ENCODE results near the gene NUP214.
"Not testable (repeated sequence)": the region's sequence is repeated elsewhere in the genome, so short reads cannot be mapped to it uniquely, and the experiment has no call there.

Gene NUP214

DNA sequence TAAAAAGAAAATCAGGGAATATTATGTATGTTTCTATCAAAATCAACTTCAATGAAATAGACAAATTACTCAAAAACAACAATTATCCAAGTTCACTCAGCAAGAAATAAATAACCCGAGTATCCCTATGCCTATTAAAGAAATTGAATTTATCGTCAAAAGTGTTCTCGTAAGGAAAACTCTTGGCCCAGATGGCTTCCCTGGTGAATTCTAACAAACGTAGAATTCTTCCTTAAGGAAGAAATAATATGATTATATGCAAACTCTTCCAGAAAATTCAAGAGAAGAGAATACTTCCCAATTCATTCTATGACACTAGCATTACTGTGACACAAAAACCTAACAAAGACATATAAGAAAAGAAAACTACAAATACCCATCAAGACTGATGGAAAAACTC is 121.2 kb downstream of the NUP214 start:
- no peak overlapping the region for H3K4me3 Mint-ChIP-seq
- no peaks in the 10 kb centered on the region for H3K36me3 Mint-ChIP-seq (ENCODE audit: low read depth)
- no peaks in the 10 kb centered on the region for H3K9me3 Mint-ChIP-seq
- no peaks in the 10 kb centered on the region for H3K27me3 Mint-ChIP-seq
- DNase-seq: no peak
- H3K27ac Mint-ChIP-seq: no peak overlapping the region
- peaks cover 2% of the 10 kb centered on the region for H3K4me1 Mint-ChIP-seq (ENCODE audit: low read depth)

DNA sequence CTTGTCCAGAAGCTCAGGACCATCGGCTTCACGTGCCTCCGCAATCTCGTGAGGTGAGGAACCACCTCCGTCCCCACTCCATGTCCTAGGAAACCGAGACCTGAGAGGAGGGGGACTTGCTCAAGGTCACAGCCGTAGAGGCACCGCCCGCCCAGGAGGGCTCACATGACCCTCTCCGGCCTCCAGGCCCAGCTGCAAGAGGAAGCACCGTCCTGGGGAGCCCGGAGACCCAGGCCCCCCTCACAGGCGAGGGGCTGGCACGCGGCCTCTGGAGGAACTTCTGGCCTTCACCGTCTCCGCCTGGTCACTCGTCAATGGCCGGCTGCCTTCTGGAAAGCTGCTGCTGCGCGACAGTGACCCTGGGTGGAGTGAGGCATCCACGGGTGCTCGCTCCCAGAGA is 126.7 kb downstream of the NUP214 start:
- DNase-seq: no peak
- H3K4me3 Mint-ChIP-seq: peak overlapping the region; percentile 76
- no peaks in the 10 kb centered on the region for H3K27me3 Mint-ChIP-seq
- H3K9me3 Mint-ChIP-seq: no peaks in the 10 kb centered on the region
- peaks cover 2% of the 10 kb centered on the region for H3K36me3 Mint-ChIP-seq (ENCODE audit: low read depth)
- no peak overlapping the region for H3K27ac Mint-ChIP-seq
- H3K4me1 Mint-ChIP-seq (ENCODE audit: low read depth): peaks cover 45% of the 10 kb centered on the region

DNA sequence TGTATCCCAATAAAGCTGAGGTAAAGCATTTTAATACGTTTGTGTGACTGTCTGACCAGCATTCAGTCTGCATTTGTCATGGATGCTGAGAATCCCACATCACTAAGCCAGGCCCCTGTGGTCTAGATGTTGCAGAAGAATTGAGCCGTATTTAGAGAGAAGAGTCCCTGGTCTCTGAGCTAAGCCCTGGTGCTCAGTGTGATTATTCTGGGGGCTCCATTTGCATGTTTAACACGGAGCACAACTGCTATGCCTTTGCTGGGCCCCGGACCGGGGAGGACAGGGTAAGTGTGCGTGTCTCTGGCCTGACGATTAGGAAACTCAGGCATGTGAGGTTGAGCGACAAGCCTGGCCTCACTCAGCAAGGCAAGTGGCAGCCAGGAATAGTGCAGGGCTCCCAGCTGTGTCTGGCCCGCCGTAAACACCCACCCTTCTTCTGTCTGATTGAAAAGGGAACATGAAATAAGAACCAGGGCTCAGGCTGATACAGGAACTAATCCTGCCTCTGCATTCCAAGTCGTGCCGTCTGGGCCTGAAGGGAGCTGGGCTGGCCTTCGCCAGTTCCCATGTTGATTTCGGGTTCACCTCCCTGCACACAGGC is 128.6 kb downstream of the NUP214 start:
- DNase-seq: no peak
- H3K27me3 Mint-ChIP-seq: no peaks in the 10 kb centered on the region
- peak overlapping the region; percentile 59 for H3K27ac Mint-ChIP-seq
- no peaks in the 10 kb centered on the region for H3K9me3 Mint-ChIP-seq
- peaks cover 57% of the 10 kb centered on the region for H3K4me1 Mint-ChIP-seq (ENCODE audit: low read depth)
- peak overlapping the region; percentile 76 for H3K4me3 Mint-ChIP-seq
- H3K36me3 Mint-ChIP-seq (ENCODE audit: low read depth): peaks cover 19% of the 10 kb centered on the region

DNA sequence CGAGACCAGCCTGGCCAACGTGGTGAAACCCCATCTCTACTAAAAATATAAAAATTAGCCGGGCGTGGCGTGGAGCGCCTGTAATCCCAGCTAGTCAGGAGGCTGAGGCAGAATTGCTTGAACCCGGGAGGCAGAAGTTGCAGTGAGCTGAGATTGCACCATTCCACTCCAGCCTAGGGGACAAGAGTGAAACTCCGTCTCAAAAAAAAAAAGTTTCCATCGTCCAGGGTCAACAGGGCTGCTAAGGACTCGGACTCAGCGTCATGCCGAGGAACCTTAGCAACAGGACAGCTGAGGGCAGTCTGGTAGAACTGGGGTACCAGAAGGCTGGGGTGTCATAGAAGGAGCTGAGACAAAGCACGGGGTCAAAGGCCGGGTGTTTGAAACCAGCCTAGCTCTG is 129.2 kb downstream of the NUP214 start:
- DNase-seq: no peak
- peak overlapping the region; percentile 67 for H3K27ac Mint-ChIP-seq
- H3K4me3 Mint-ChIP-seq: no peak overlapping the region
- H3K9me3 Mint-ChIP-seq: no peaks in the 10 kb centered on the region
- no peaks in the 10 kb centered on the region for H3K27me3 Mint-ChIP-seq
- peaks cover 59% of the 10 kb centered on the region for H3K4me1 Mint-ChIP-seq (ENCODE audit: low read depth)
- peaks cover 25% of the 10 kb centered on the region for H3K36me3 Mint-ChIP-seq (ENCODE audit: low read depth)

DNA sequence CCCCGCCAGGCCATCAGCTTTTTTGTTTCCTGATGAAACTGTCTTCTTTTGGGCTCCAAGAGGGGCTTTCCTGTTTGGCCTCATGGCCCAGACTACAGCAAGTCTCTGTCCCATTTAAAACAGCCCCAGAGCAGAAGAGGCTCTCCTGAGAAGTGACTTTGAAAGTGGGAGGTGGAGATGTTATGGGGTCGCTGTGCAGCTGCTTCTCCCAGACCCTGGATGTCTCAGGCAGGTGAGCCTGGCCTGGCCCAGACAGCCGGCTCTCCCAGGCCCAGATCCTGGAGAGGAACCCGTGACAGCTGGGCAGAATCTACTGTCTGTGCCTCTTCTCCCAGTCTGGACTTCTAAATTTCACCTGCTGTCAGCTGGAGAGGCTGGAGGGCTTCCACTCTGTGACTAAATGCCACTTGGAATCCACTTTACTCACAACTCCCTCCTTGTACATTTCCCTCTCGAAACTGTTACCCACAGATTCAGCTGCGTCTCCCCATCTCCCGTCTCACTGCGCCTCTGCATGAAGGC is 130.4 kb downstream of the NUP214 start:
- H3K36me3 Mint-ChIP-seq (ENCODE audit: low read depth): peaks cover 36% of the 10 kb centered on the region
- peak overlapping the region; percentile 97 for H3K27ac Mint-ChIP-seq
- peak overlapping the region; percentile 84 for H3K4me3 Mint-ChIP-seq
- H3K27me3 Mint-ChIP-seq: no peaks in the 10 kb centered on the region
- DNase-seq: no peak
- H3K4me1 Mint-ChIP-seq (ENCODE audit: low read depth): peaks cover 66% of the 10 kb centered on the region
- H3K9me3 Mint-ChIP-seq: no peaks in the 10 kb centered on the region

DNA sequence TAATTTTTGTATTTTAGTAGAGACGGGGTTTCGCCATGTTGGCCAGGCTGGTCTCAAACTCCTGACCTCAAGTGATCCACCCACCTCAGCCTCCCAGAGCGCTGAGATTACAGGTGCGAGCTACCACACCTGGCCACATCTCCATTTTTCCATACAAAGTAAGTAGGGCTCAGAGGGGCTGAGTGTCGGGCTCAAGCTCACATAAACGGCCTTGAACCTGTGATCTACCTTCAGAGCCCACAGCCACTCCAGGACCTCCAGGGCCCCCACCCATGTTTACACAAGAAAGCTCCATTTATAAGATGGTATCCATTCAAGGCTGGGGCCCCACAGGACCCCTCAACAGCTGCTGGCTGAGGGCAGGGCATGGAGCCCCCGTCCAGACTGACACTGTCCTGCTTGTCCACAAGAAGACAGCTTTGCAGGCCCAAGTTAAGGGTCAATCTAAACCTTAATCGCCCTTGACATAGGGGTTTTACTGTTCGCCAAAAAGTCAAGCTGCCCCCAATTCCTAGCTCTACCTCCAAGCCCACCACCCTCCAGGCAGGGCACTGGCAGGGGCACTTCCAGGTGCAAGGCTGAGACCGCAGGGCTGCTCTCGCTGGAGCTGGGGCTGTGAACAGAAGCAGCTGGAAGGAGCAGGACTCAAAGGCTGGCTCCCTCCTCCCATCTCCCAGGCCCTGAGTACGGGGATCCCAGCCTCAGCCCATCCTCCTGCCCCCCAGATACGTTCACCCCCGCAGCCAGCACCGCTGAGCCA is 132.1 kb downstream of the NUP214 start:
- Mint-ChIP-seq H3K36me3 (ENCODE audit: low read depth) (peaks cover 53% of the 10 kb centered on the region), H3K4me1 (ENCODE audit: low read depth) (peaks cover 67% of the 10 kb centered on the region), H3K4me3 (peak overlapping the region; percentile 84), H3K27ac (peak overlapping the region; percentile 97), H3K9me3 (no peaks in the 10 kb centered on the region), H3K27me3 (no peaks in the 10 kb centered on the region)
- no peak for DNase-seq

DNA sequence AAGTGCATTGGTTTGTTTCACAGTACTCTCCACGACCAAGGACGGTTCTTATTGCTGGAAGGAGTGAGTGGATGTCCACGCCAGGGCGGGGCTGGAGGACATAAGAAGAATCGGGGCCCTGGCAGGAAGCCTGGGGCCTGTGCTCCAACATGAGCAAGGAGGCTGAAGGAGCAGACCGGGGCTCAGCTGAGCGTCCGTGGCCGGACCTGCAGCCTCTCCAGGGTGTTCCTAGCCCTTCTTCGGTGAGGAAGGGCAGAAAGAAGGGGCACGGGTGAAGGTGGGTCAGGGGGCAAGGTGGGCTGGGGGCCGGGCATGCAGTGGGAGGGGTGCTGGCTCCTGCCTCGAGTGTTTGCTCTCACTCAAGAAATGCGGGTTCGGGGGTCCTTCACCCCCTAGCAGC is 132.8 kb downstream of the NUP214 start:
- Mint-ChIP-seq H3K4me1 (ENCODE audit: low read depth) (peaks cover 69% of the 10 kb centered on the region), H3K27me3 (no peaks in the 10 kb centered on the region), H3K4me3 (no peak overlapping the region), H3K36me3 (ENCODE audit: low read depth) (peaks cover 61% of the 10 kb centered on the region), H3K27ac (peak overlapping the region; percentile 97), H3K9me3 (no peaks in the 10 kb centered on the region)
- no peak for DNase-seq

DNA sequence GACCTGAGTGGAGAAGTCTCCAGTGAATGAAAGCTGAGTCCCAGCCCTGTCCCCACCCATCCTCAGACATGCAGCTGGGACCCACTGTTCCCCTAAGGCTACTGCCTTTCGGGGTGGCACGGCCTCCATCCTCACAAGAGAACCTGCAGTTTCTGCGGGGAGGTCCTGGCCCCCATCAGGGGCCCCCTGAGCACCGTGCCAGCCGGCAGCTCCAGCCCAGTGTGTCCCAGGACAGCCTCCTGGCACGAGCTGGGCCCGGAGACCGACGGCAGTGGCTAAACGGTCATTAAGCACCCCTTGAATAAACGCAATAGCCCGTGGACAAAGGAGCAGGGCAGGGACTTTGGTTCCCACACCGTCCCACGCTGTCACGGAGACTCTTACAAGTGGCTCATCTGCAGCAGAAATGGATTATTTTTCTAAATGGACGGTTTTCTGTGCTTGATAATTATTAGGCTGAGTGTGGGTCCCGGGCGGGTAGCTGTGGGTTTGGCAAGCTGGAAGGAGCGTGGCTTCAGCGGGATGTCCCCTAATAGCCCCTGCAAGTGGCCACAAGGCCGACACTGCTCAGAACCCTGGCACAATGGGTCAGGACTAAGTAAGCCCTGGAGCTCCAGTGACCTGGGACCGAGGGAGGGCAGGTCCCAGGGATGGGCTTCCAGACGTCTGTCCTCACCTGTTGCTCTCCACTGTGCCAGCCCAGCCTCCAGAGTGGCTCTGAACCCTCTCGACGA is 133.5 kb downstream of the NUP214 start:
- no peaks in the 10 kb centered on the region for H3K27me3 Mint-ChIP-seq
- no peak for DNase-seq
- peaks cover 66% of the 10 kb centered on the region for H3K36me3 Mint-ChIP-seq (ENCODE audit: low read depth)
- H3K27ac Mint-ChIP-seq: peak overlapping the region; percentile 50
- no peak overlapping the region for H3K4me3 Mint-ChIP-seq
- peaks cover 67% of the 10 kb centered on the region for H3K4me1 Mint-ChIP-seq (ENCODE audit: low read depth)
- no peaks in the 10 kb centered on the region for H3K9me3 Mint-ChIP-seq

DNA sequence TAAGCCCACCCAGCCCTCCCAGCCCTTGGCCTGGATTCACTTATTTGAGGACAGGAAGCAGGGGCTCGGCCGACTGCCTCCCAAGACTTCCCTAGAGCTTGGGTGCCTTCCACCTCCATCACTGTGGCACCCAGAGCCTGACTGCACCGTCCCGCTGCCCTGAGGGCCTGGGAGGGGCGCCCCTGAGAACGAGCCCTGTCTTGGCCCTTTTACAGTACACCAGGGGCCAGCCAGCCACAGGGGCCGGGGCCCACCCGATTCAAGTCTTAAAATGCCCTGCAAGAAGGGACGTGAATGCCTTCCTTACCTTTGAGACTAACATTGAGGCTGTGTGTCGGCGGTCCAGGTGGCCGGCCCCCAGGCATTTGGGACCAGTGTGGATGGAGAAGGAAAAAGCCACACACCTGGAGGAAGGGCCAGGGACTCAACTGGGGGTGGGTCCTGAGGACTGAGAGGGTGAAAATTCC is 134.1 kb downstream of the NUP214 start:
- no peaks in the 10 kb centered on the region for H3K9me3 Mint-ChIP-seq
- H3K4me3 Mint-ChIP-seq: no peak overlapping the region
- H3K4me1 Mint-ChIP-seq (ENCODE audit: low read depth): peaks cover 67% of the 10 kb centered on the region
- H3K36me3 Mint-ChIP-seq (ENCODE audit: low read depth): peaks cover 72% of the 10 kb centered on the region
- DNase-seq: no peak
- H3K27me3 Mint-ChIP-seq: no peaks in the 10 kb centered on the region
- peak overlapping the region; percentile 61 for H3K27ac Mint-ChIP-seq

DNA sequence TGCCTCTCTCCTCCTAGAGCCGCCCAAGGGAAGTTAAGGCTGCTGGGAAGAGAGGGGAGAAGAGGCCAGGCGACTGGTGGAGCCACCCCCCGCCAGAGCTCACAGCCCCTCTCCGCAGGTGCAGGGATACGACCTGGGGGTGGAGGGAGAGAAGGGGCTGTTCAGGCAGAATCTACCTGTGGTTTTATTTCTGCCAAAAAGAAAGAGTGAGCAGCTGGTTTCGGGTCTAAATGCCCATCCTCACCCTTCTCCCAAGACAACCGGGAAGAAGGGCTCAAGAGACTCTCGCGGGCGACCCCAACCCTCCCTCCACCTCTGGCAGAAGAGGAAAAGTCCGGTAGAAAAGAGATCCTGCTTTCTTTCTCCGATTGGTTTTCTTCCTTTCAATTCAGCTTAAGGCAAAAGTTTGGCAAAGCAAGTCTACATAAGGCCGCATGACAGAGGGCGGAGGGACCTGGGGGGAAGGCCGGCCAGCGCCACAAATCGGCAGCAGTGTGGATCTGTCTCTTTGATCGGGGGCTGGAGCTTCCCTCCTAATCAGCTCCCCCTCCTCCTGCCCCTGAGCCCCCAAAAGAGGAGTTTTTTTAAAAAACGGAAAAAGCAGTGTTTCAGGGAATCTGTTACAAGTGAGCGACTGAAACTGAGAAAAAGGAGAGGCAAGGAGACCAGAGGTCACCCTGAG is 134.7 kb downstream of the NUP214 start:
- Mint-ChIP-seq H3K27me3 (no peaks in the 10 kb centered on the region), H3K27ac (peak overlapping the region; percentile 79), H3K4me1 (ENCODE audit: low read depth) (peaks cover 69% of the 10 kb centered on the region), H3K4me3 (no peak overlapping the region), H3K36me3 (ENCODE audit: low read depth) (peaks cover 76% of the 10 kb centered on the region), H3K9me3 (no peaks in the 10 kb centered on the region)
- DNase-seq: no peak

DNA sequence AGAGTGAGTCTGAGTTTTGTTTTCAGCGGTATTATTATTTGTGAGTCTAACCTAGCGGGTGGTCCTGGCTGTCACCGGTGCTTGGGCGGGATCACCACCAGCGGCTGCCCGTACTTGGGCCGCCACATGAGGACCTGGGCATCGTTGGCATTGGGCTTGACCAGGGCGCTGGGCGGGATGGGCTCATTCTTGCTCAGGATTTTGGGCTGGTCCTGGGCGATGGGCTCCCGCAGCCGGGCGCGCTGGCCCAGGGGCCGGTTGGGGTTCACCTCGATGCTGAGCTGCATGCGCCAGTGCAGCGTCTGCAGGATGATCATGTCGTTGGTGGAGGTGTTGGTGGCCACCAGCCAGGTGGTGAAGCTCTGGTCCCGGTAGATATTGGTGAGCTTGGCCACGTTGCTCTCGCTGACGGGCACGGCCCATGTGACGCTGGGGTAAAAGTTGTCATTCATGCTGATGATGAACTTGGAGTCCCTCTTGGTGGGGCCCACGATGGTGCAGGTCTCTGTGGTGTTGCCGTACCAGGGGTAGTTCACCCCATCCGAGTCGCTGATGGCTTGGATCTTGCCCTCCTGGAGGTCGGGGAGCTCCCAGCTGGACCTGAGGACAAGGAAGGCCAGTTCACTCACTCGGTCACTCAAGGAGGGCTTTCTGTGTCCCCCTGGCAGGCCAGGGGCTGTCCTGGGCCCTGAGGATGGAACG is 135.5 kb downstream of the NUP214 start:
- no peaks in the 10 kb centered on the region for H3K27me3 Mint-ChIP-seq
- H3K4me3 Mint-ChIP-seq: no peak overlapping the region
- peaks cover 72% of the 10 kb centered on the region for H3K4me1 Mint-ChIP-seq (ENCODE audit: low read depth)
- H3K36me3 Mint-ChIP-seq (ENCODE audit: low read depth): peaks cover 79% of the 10 kb centered on the region
- H3K9me3 Mint-ChIP-seq: no peaks in the 10 kb centered on the region
- peak overlapping the region; percentile 79 for H3K27ac Mint-ChIP-seq
- DNase-seq: no peak

DNA sequence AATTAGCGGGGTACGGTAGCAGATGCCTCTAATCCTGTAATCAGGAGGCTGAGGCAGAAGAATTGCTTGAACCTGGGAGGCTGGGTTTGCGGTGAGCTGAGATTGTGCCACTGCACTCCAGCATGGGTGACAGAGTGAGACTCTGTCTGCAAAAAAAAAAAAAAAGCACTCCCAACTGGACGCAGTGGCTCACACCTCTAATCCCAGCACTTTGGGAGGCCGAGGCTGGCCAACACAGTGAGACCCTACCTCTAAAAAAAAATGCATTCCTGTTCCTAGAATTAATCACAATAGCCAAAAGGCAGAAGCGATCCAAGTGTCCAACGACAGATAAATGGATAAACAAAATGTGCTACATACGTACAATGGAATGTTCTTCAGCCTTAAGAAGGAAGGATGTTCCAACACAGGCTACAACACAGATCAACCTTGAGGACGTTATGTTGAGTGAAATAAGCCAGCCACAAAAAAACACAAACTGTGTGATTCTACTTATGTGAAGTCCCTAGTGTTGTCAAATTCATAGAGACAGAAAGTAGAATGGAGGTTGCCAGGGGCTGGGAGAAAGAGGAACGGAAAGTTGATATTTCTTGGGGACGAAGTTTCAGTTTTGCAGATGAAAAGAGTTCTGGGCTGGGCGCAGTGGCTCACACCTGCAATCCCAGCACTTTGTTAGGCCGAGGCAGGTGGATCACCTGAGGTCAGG is 137.1 kb downstream of the NUP214 start:
- no peak for DNase-seq
- H3K27me3 Mint-ChIP-seq: no peaks in the 10 kb centered on the region
- peak overlapping the region; percentile 15 for H3K4me3 Mint-ChIP-seq
- peak overlapping the region; percentile 84 for H3K27ac Mint-ChIP-seq
- H3K9me3 Mint-ChIP-seq: no peaks in the 10 kb centered on the region
- H3K4me1 Mint-ChIP-seq (ENCODE audit: low read depth): peaks cover 74% of the 10 kb centered on the region
- peaks cover 87% of the 10 kb centered on the region for H3K36me3 Mint-ChIP-seq (ENCODE audit: low read depth)

DNA sequence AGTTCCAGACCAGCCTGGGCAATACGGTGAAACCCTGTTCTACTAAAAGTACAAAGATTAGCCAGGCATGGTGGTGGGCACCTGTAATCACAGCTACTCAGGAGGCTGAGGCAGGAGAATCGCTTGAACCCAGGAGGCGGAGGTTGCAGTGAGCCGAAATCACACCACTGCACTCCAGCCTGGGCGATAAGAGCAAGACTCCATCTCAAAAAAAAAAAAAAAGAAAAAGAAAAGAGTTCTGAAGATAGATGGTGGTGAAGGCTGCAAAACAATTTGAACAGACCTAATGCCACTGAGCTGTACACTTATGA is 137.6 kb downstream of the NUP214 start:
- Mint-ChIP-seq H3K27ac (peak overlapping the region; percentile 84), H3K36me3 (ENCODE audit: low read depth) (peaks cover 83% of the 10 kb centered on the region)

More for the DNA sequence above, 137.6 kb downstream of the NUP214 start:
- Mint-ChIP-seq H3K4me3 (peak overlapping the region; percentile 15), H3K4me1 (ENCODE audit: low read depth) (peaks cover 72% of the 10 kb centered on the region)
- H3K9me3 Mint-ChIP-seq, H3K27me3 Mint-ChIP-seq, DNase-seq: not testable (repeated sequence)
